ENCODE data around the gene POLR2E.

Gene POLR2E

DNA sequence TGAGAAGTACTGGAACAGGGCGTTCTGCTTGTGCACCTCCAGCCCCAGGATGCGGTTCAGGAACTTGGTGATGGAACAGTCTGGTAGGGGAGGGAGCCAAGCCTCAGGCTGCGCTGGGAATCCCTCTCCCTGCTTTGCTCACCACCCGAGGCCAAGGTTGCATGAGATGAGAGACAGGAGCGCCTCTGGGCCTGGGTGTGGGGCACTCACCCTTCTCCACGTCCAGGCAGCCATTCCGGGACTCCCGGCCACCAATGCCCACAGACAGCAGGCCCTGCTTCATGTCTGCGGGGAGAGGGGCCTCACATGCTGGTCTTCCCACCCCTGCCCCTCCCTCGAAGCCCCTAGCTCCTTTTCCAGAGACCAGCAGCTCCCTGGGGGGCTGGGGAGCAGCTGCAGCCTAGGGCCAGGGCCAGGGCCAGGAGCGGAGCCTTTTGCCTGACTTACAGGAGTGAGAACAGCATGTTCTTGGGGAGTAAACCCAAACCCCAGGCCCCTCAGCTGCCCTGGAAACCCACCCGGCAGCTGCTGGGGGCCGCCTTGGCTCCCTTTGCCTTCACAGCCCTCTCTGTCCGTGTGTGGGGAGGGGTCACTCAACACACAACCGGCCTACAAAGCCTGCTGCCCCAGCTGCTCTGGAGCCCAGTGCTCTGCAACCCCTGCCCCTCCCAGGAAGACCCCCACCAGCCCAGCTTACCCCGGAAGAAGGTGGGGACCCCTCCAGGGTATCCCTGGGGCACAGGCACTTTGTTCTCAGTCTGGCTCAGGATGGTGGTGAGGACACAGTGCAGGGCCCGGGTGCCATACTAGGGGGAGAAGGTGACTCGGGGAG lies 15.8 kb upstream of the POLR2E start:
- no peak for DNase-seq (ENCODE audit: low spot score)

DNA sequence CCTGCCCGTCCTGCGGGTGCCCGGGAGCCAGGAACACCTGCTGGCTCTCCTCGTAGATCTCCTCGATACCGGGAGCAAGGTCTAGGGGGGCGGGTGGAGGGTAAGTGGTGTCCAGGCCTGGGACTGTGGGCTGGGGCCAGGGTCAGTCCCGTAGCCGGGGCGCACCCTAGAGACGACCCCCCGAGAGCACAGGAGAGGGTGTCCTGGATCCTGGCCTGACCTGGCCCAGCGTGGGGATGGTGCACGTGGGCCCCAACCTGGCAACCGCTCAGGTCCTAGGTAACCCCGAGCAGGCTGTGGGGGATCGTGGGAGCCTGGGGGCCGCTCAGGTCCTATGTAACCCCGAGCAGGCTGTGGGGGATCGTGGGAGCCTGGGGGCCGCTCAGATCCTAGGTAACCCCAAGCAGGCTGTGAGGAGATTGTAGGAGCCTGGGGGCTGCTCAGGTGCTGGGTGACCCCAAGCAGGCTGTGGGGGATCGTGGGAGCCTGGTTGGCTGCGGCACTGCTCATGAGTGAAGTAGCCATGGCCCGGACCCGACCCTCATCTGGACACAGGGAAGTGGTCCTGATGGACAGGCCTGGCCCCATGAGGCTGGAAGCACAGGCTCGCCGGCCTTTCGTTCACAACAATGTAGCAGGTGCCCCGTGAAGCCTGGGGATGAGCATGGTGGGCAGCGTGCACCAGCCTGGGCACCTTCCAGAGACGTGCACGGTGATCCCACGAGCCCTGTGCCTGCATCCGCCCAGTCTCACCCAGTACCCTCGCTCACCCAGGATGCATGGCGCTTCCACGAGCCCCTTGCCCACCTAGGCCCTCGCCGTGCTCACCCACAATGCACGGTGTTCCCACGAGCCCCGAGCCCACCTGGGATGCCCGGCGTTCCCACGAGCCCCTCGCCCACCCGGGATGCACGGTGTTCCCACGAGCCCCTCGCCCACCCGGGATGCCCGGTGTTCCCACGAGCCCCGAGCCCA lies 14.8 kb upstream of the POLR2E start:
- DNase-seq (ENCODE audit: low spot score) = no peak

DNA sequence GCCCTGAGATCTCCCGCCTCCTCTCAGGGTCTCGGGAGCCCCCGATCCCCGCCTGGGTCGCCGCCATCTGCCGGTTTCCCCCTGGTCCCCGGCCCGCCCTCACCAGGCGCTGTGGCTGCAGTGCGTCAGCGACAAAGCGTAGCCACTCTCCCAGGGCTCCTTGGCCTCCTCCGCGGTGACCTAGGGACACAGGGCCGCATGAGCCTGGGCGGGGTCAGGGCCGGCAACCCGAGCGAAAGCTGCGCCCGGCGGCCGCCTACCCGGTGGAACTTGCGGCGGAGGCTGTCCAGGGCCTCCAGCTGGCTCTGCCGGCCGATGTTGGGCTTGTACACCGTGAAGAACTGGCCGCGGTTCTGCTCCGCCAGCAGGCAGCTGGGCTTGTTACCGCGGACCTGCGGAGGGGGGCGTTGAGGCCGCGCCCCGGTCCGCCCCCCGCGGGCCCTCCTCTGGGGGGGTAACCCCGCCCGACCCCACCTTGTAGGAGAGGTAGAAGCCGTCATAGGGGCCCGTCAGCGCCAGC lies 13.9 kb upstream of the POLR2E start:
- DNase-seq (ENCODE audit: low spot score) = no peak

DNA sequence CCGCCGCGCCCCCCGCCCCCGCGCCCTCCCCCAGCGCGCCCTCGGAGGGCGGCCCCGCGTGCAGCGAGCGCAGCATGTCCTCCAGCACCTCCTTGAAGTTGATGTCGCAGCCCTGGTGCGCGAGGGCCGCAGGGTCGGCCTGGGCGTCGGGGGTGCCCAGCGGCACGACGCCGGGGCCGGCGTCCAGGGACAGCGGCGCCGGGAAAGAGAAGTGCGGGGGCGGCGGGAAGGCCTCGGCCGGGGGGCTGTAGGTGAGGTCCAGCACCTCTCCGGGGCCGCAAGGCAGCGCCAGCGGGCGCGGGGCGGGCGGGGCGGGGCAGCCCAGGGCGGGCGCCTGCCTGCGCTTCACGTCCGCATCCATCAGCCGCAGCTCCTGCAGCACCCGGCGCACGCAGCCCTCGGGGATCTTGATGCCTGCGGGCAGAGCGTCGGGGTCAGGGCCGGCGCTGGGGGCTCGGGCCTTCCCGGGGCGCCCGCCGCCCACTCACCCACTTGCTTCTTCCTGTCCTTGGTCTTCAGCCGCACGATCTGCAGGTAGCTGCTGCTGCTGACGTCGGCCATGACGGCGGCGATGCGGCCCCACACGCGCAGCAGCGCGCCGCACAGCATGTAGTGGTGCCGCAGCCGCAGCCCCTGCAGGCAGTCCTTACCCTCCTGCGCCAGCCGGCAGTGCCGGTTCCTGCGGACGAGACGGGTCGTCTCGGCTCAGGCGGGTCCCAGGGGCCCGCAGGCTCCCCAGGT lies 13.3 kb upstream of the POLR2E start:
- no peak for DNase-seq (ENCODE audit: low spot score)

DNA sequence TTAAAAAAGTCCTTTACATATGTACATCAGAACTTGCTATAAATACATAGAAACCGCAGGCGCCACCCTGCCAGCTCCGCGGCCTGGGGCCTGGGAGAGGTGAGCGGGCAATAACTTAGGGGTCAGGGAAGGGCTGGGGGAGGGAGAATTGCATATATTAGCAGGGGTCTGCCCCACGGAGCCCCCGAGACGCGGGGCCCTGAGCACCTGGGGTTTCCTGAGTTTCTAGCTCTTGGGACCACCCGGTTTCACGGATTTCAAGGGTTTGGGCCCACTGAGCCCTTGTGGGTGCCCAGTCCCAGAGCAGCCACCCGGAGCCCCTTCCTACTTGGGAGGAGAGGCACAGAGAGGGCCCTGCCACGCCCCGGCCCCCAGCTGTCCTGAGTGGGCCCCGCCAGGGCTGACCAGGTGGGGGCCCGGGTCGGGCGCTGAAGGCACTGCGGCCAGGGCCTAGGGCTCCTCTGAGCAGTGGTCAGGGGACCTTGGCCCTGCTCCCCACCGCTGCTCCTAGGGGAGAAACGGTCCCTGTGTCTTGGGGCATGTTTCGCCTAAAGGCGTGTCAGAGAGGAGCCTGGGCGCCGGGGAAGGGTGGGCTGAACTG lies 12.6 kb upstream of the POLR2E start:
- no peak for DNase-seq (ENCODE audit: low spot score)

DNA sequence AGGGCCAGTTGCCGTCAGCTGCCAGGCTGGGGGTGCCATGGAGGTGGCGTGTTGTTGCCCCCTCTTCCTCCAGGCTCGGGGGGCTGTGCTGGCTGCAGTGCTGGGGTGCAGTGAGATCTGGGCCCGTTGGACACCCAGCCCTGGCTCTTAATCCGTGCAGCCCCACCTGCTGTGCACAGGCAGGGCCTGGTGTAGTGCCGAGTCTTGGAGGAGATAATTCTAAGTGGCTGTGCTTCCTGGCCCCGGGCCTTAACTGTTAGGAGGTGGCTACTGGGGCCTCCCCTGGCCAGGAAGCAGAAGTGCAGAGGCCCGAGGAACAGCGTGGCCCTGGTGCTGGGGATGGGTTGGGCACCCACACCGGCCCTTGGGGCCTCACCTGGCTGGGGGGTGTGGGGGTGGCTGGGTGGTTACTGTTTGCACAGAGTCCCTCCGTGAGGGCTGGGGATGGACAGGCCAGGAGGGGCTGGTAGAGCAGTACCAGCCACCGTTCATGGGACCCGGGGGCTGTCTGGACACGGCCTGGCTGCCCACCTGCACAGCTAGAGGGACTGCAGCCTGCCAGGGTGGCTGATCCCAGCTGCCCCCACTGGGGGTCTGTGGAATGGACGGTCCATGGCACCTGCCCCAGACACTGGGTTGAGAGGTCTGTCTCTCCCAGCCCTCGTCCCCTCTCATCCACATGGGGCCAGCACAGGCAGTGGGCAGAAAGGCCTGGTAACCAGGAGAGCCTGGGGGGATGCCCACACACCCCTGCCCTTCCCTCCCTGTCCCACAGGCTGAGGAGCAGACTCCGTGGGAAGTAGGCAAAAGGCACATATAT lies 11.9 kb upstream of the POLR2E start:
- DNase-seq (ENCODE audit: low spot score) = no peak

DNA sequence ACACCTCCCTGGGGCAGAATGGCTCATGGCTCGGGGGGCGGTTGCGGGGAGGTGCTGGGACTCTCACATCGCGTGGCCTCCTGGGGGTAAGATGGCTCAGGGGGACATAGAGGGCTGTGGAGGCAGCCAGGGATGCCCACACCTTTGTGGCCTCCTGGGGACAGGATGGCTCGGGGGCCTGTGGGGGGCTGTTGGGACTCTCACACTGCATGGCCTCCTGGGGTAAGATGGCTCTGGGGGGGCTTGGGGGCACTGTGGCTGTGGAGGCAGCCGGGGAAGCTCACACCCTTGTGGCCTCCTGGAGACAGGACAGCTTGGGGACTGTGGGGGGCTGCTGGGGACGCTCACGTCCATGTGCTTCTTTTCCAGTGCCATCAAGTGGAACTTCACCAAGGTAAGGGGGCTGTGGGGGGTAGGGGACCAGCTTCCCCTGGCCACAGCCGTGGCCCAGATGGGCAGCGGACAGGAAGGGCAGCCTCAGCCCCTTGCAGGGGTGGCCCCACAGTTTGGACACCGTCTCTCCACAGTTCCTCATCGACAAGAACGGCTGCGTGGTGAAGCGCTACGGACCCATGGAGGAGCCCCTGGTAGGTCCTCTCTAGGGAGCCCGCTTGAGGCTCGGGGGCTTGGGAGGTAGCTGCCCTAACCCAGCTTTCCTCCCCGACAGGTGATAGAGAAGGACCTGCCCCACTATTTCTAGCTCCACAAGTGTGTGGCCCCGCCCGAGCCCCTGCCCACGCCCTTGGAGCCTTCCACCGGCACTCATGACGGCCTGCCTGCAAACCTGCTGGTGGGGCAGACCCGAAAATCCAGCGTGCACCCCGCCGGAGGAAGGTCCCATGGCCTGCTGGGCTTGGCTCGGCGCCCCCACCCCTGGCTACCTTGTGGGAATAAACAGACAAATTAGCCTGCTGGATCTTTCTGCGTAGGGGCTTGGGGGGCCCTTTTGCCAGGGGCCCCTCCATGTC lies 11.0 kb upstream of the POLR2E start:
- DNase-seq (ENCODE audit: low spot score) = no peak

DNA sequence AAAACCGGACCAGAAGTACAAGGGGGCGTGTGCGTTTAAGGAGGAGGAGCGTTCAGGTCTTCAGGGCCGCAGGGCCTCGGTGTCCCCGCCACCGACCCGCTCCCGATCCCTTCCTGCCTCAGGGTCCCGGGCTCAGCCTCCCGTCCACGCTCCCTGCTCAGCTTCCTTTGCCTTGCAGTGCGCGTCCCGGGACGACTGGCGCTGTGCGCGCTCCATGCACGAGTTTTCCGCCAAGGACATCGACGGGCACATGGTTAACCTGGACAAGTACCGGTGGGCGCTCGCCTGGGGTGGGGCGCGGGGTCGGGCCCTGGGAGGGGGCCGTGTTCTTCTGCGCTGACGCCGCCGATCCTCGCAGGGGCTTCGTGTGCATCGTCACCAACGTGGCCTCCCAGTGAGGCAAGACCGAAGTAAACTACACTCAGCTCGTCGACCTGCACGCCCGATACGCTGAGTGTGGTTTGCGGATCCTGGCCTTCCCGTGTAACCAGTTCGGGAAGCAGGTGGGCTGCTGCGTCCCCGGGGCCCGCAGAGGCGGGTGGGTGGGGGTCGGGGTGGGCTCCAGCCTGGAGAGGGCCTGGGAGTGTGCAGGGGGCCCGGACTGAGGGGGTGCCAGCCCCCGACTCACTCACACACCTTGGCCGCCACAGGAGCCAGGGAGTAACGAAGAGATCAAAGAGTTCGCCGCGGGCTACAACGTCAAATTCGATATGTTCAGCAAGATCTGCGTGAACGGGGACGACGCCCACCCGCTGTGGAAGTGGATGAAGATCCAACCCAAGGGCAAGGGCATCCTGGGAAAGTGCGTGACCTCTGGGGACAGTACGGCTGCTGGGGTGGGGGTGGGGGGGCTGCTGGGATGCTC lies 10.1 kb upstream of the POLR2E start:
- no peak for DNase-seq (ENCODE audit: low spot score)

DNA sequence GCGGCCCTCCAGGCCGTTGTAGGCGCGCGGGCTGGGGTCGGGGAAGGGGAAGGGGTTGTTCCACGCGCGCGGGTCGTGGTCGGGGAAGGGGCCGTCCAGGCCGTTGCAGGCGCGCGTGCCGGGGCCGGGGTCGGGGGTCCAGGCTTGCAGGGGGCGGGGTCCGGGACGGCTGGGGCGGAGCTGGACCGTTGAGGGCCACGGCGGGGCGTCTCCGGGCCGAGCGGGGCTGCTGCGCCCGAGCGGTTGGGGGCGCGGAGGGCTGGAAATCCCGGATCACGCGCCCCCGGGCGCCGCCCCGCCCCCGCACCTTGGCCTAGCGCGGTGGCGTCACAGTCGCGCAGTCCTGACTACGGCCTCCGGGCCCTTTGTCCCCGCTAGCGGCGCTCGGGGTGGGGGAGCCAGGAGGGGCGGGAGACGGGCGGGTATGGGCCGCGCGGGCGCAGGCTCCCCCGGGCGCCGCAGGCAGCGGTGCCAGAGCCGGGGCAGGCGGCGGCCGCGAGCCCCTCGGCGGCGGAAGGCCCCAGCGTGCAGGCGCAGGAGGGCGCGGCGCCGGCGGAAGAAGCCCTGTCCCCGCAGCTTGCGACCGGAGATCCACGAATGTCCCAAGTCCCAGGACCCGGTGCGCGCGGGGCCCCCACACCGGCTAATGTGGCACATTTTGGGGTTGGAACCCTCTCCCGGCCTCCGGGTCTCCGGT lies 9.3 kb upstream of the POLR2E start:
- DNase-seq (ENCODE audit: low spot score) = peak; percentile 59

DNA sequence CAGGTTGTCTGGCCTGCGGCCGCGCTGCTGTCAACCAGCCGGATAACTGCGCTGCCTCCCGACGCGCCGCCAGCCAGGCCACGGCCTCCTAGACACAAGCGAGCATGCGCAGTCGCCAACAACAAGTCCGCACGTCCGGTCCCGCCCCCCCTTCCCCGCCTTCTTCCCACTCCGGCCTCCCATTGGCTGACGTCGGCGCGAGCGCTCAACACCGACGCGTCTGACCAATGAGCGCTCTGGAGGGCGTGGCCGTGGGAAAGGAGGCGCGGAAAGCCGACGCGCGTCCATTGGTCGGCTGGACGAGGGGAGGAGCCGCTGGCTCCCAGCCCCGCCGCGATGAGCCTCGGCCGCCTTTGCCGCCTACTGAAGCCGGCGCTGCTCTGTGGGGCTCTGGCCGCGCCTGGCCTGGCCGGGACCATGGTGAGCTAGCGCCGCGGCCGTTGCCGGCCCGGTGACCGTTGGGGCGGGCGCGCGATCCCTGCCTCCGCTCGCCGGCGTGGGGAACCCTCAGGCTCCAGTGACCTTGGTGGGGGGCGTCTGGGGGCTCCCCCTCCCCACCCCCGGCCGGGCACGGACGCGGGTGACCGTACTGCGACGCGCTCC lies 8.6 kb upstream of the POLR2E start, which contains the start of gene GPX4:
TSS of gene GPX4 (plus strand) at position 287 of the 603 bp plus-strand sequence. CDS start at position 337, 50 bp downstream.
- DNase-seq (ENCODE audit: low spot score) = peak; percentile 99

DNA sequence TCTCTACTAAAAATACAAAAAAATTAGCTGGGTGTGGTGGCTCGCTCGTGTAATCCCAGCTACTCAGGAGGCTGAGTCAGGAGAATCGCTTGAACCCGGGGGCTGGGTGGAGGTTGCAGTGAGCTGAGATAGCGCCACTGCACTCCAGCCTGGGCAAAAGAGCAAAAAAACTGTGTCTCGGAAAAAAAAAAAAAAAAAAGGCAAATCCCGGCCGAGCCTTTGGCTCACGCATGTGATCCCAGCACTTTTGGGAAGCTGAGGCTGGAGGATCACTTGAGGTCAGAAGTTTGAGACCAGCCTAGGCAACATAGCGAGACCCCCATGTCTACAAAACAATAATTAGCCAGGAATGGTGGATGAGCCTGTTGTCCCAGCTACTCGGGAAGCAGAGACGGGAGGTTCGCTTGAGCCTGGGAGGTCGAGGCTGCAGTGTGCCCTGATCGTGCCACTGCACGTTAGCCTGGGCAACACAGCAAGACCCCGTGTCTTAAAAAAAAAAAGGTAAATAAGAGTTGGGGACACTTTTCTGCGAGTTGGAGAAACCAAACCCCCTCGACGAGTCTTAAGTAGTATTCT lies 8.0 kb upstream of the POLR2E start:
- DNase-seq (ENCODE audit: low spot score) = no peak

DNA sequence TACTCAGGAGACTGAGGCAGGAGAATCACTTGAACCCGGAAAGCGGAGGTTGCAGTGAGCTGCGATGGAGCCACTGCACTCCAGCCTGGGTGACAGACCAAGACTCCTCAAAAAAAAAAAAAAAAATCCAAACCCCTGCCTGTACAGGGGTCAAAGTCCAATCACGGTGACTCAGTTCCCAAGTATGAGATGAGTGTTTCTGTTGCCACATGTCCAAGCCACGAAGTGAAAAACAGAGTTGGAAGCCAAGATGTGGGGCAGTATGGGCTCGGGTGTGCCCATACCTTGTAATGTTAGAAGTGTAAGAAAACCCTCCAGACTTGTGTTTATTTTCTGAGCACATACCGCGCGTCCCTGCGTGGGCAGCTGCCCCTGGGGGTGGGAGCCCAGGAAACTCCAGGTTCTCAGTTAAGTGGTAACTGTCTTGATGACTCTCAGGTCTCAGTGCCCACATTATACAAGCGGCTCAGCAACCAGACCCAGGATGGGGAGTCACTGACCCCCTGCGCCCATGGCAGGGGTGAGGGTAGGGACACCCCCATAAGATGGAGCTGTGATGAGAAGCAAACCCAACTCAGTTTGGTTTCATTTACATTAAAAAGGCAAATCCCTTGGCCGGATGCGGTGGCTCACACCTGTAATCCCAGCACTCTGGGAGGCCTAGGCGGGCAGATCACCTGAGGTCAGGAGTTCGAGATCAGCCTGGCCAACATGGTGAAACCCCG lies 7.4 kb upstream of the POLR2E start:
- no peak for DNase-seq (ENCODE audit: low spot score)

DNA sequence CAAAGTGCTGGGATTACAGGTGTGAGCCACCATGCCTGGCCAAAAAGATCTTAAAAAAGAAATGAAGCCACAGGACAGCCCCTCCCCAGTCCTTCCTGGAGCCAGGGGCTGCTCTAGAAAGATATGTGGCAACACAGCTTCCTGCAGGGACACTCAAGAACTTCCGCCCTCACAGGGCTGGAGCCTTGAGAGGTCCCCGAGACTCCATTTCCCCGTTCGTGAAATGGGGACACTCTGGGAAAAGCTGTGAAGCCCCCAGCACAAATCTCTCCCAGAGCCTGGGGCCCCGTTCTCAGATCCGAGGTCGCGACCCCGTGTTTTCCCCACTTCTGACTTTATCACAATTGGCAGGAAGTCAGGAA lies 6.1 kb upstream of the POLR2E start:
- no peak for DNase-seq (ENCODE audit: low spot score)

DNA sequence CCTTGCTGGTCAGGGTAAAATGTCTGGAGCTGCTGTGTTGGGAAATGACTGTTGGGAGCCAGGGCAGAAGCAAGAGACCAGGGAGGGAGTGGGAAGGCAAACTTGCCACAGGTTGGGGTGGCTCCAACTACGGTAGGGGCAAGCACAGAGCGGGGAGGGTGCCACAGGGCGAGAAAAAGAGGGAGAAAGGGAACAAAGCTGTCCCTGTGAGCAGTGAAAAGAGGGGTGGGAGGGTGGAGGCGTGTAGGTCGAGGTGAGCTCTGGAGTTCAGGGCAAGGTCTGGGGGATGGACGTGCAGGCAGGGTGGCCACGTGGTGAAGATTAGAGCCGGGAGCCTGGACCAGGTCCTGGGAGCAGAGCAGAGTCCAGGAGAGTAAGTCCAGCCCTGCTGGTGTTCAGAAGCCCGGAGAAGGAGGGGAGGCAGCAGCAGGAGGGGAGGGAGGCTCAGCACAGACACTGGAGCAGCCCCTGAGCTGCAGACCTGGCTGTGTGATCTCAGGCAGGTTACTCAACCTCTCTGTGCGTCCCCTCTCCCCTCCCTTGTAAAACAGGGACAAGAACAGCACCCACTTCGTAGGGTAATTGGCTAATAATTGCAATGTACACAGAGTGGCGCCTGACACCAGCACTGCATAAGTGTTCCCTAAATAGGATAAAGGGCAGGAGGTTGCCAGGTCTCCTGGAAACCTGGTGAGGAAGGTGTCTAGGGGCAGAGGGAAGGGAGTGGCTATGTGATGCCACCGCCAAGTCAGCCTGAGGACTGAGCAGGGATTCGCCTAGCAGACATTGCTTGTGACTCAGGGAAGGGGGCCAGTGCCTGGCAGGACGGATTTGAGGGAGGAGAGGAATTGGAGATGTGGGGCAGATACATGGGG lies 3.2 kb upstream of the POLR2E start:
- DNase-seq (ENCODE audit: low spot score) = no peak

DNA sequence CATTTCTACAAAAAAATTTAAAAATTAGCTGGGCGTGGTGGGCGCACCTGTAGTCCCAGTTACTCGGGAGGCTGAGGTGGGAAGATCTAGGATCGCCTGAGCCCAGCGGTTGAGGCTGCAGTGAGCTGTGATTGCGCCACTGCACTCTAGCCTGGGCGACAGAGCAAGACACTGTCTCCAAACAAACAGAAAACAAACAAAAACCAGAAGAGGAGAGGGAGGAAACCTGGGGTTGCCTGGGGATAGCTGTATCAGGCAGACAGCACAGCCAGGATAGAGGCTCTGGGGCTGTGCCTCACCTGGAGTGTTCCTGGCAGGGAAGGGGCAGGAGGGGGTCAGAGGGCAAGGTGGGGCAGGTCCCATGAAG lies 2.6 kb upstream of the POLR2E start:
- no peak for DNase-seq (ENCODE audit: low spot score)

DNA sequence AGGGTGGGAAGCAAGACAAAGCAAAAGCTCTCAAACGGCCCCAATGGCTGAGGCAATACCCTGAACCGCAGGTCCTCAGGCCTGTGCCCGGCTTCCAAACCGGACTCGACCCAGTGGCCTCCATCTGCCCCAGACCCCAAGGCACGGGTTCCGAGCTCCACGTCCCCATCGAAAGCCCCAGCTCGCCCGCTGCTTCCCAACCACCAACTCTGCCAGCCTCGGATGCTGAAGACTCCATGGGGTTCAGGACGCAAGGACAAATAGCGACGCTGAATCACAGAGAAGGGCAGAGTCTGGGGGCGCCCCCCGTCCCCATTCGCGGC lies 559 bp downstream of the POLR2E start:
- DNase-seq (ENCODE audit: low spot score) = no peak

All from CD4-positive, alpha-beta T cell treated with Interleukin-15 for 4 hours (primary cell).